Fibroblast of mammary gland (primary cell): ENCODE measurements around the gene EIF2AK2.
"Not testable (repeated sequence)": the region's sequence is repeated elsewhere in the genome, so short reads cannot be mapped to it uniquely, and the experiment has no call there.

Experiments used
- DNase-seq: peaks from one replicate; pipeline ENCODE4 v3.0.0-alpha.2; 2010; ENCODE audit warnings: low read depth
- H3K4me3 ChIP-seq: 2 replicates; pipeline ENCODE4 v1.5.1; 2011; ENCODE audit warnings: low read depth, mild to moderate bottlenecking, low read length, moderate library complexity; ENCODE audit not compliant: control insufficient read depth
- CTCF ChIP-seq: conservative IDR thresholded peaks from 2 replicates; pipeline ENCODE4 v1.5.1; 2011; ENCODE audit warnings: low read depth, low read length, inconsistent platforms; ENCODE audit not compliant: control insufficient read depth, insufficient read depth

The EIF2AK2 gene

GRCh38 chr2:37196320-37197195, 39.8 kb upstream of the EIF2AK2 start, which contains the start of gene CEBPZOS:
CEBPZOS (plus strand) TSS chr2:37196496; CDS start chr2:37199705, 3,209 bp downstream.
- DNase-seq, result peak; percentile 78
- H3K4me3 ChIP-seq, result peak within 1 kb of the TSS; percentile 84
- TF ChIP-seq CTCF, result no peak

- peak overlapping the region; percentile 84 for H3K4me3 ChIP-seq
- DNase-seq, result not testable (repeated sequence)
These were observed 39.1 kb upstream of the EIF2AK2 start for GRCh38 chr2:37195862-37196319.

GRCh38 chr2:37192551-37192950, 35.8 kb upstream of the EIF2AK2 start:
- TF ChIP-seq CTCF, result no peak
- H3K4me3 ChIP-seq, result no peak overlapping the region
- no peak for DNase-seq

GRCh38 chr2:37191747-37192146, 35.0 kb upstream of the EIF2AK2 start:
- TF ChIP-seq CTCF, result no peak

GRCh38 chr2:37191253-37191652, 34.5 kb upstream of the EIF2AK2 start:
- H3K4me3 ChIP-seq, result no peak overlapping the region
- TF ChIP-seq CTCF, result no peak
- no peak for DNase-seq

More at GRCh38 chr2:37191747-37192146, 35.0 kb upstream of the EIF2AK2 start:
- no peak overlapping the region for H3K4me3 ChIP-seq
- DNase-seq, result no peak

- H3K4me3 ChIP-seq, result no peak overlapping the region
- no peak for TF ChIP-seq CTCF
- DNase-seq, result no peak
These were observed 33.5 kb upstream of the EIF2AK2 start for GRCh38 chr2:37190290-37190689.

GRCh38 chr2:37189452-37190153, 32.8 kb upstream of the EIF2AK2 start:
- no peak overlapping the region for H3K4me3 ChIP-seq
- peak; percentile 5 for TF ChIP-seq CTCF
- DNase-seq, result peak; percentile 92
